ENCODE data around the gene LCAT.
A peak's percentile ranks its signal among the peaks of the same experiment; 100 is the strongest.
"Not testable (repeated sequence)": the region's sequence is repeated elsewhere in the genome, so short reads cannot be mapped to it uniquely, and the experiment has no call there.

The LCAT gene

DNA sequence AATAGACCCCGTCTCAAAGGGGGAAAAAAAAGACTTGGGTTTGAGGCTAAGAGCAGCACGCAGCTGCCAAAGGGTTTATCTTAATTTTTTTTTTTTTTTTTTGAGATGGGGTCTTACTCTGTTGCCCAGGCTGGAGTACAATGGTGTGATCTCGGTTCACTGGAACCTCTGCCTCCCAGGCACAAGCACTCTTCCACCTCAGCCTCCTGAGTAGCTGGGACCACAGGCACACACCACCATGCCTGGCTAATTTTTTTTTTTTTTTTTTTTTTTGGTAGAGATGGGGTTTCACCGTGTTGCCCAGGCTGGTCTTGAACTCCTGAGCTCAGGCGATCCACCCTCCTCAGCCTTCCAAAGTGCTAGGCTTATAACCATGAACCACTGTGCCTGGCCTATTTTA lies 6.2 kb downstream of the LCAT start:
- not testable (repeated sequence) for H2BK12ac ChIP-seq (ENCODE audit: low read length in 2 of 2); H3K9me3 ChIP-seq (ENCODE audit: control insufficient read depth, low read length); H2BK15ac ChIP-seq (ENCODE audit: low read depth, poor library complexity, severe bottlenecking); H2BK120ac ChIP-seq (ENCODE audit: low read depth, low read length); H2AFZ ChIP-seq (ENCODE audit: low read depth, low read length); H3K27ac ChIP-seq (ENCODE audit: low read length, poor library complexity, severe bottlenecking); H3K18ac ChIP-seq (ENCODE audit: low read depth in 1 of 2, low read length in 2 of 2); H2AK5ac ChIP-seq (ENCODE audit: low read length, severe bottlenecking); H3K4me2 ChIP-seq (ENCODE audit: low read length, poor library complexity, severe bottlenecking); H4K8ac ChIP-seq (ENCODE audit: low read length); H3K27me3 ChIP-seq (ENCODE audit: control insufficient read depth in 1 of 2, insufficient read depth in 1 of 2, low read length in 2 of 2); H2BK5ac ChIP-seq (ENCODE audit: low read depth, low read length, poor library complexity, severe bottlenecking); H4K91ac ChIP-seq (ENCODE audit: low read length); H3K23ac ChIP-seq (ENCODE audit: low read length in 2 of 2); H3K4ac ChIP-seq (ENCODE audit: low read depth in 1 of 2, low read length in 2 of 2); H3K9ac ChIP-seq (ENCODE audit: low read length); DNase-seq; H3K14ac ChIP-seq (ENCODE audit: low read length in 2 of 2)
- peaks cover 29% of the 10 kb centered on the region for H3K4me1 ChIP-seq (ENCODE audit: control insufficient read depth, insufficient read depth, low read depth, low read length)
- WGBS: 97% methylated on average over 4 of the region's 5 CpGs
- peaks cover 15% of the 10 kb centered on the region for H3K79me1 ChIP-seq (replicated peaks; ENCODE audit: low read length, poor library complexity, severe bottlenecking)
- peak overlapping the region in 1 of 2 experiments; percentile 98 for H3K4me3 ChIP-seq (ENCODE audit: insufficient read depth in 1 of 2, low read depth in 1 of 2, low read length in 2 of 2)
- H3K36me3 ChIP-seq (ENCODE audit: control insufficient read depth in 1 of 2, insufficient read depth in 2 of 2, low read depth in 1 of 2, low read length in 2 of 2): peaks cover 42 to 48% of the 10 kb centered on the region in 2 experiments

DNA sequence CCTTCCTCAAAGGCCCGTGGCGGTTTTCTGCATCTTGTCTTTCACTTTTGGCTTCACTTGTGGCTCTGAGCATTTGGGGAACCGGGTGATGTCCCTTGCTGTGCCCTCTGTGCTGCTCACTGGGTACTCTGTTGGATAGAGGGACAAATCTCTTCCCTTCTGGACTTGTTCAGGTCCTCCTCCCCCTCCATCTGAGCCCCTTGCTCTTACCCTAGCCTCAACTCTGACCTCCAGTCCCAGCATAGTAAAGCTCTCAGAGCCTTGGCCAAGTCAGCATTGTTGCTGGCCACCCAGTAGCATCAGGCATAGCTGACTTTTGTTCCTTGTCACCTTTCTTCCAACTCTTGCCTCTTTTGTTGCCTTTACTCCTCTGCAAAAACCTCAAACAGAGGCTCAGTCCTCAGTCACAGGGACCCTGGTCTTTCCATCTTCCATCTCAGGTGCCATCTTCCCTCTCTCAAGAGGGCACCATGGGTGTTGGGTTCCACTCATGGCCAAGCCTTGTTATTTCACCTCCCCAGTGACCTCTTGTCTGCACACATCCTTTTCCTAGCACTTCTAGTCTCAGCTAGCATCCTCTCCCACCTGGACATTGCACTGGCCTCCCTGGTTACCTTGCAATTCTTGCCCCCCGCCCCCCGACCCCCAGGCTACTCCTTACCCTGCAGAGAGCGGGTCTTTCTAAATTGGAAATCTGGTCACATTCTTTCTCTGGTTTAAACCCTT lies 6.9 kb downstream of the LCAT start:
- H3K4me2 ChIP-seq (ENCODE audit: low read length, poor library complexity, severe bottlenecking): peak overlapping the region; percentile 87
- no peak overlapping the region for H2AFZ ChIP-seq (ENCODE audit: low read depth, low read length)
- H3K9me3 ChIP-seq (ENCODE audit: control insufficient read depth, low read length): no peaks in the 10 kb centered on the region
- peaks cover 29% of the 10 kb centered on the region for H3K4me1 ChIP-seq (ENCODE audit: control insufficient read depth, insufficient read depth, low read depth, low read length)
- no peak overlapping the region for H2BK15ac ChIP-seq (ENCODE audit: low read depth, poor library complexity, severe bottlenecking)
- H3K4me3 ChIP-seq (ENCODE audit: insufficient read depth in 1 of 2, low read depth in 1 of 2, low read length in 2 of 2): peak overlapping the region; percentile 95 to 98
- peak overlapping the region; percentile 94 for H3K27ac ChIP-seq (ENCODE audit: low read length, poor library complexity, severe bottlenecking)
- H3K23ac ChIP-seq (ENCODE audit: low read length in 2 of 2): peak overlapping the region in 1 of 2 experiments; percentile 75
- no peak overlapping the region for H4K91ac ChIP-seq (ENCODE audit: low read length)
- H2AK5ac ChIP-seq (ENCODE audit: low read length, severe bottlenecking): peak overlapping the region; percentile 71
- H3K18ac ChIP-seq (ENCODE audit: low read depth in 1 of 2, low read length in 2 of 2): peak overlapping the region; percentile 67 to 85
- H3K27me3 ChIP-seq (ENCODE audit: control insufficient read depth in 1 of 2, insufficient read depth in 1 of 2, low read length in 2 of 2): no peaks in the 10 kb centered on the region
- no peak for DNase-seq
- peak overlapping the region in 1 of 2 experiments; percentile 85 for H3K14ac ChIP-seq (ENCODE audit: low read length in 2 of 2)
- H4K8ac ChIP-seq (ENCODE audit: low read length): peak overlapping the region; percentile 81
- peaks cover 17% of the 10 kb centered on the region for H3K79me1 ChIP-seq (replicated peaks; ENCODE audit: low read length, poor library complexity, severe bottlenecking)
- no peak overlapping the region for H2BK5ac ChIP-seq (ENCODE audit: low read depth, low read length, poor library complexity, severe bottlenecking)
- no peak overlapping the region for H2BK120ac ChIP-seq (ENCODE audit: low read depth, low read length)
- peaks cover 41 to 46% of the 10 kb centered on the region in 2 experiments for H3K36me3 ChIP-seq (ENCODE audit: control insufficient read depth in 1 of 2, insufficient read depth in 2 of 2, low read depth in 1 of 2, low read length in 2 of 2)
- H2BK12ac ChIP-seq (ENCODE audit: low read length in 2 of 2): peak overlapping the region; percentile 7 to 48
- peak overlapping the region; percentile 19 to 98 for H3K4ac ChIP-seq (ENCODE audit: low read depth in 1 of 2, low read length in 2 of 2)
- 50% methylated on average over 6 of the region's 6 CpGs for WGBS
- peak overlapping the region; percentile 98 for H3K9ac ChIP-seq (ENCODE audit: low read length)

DNA sequence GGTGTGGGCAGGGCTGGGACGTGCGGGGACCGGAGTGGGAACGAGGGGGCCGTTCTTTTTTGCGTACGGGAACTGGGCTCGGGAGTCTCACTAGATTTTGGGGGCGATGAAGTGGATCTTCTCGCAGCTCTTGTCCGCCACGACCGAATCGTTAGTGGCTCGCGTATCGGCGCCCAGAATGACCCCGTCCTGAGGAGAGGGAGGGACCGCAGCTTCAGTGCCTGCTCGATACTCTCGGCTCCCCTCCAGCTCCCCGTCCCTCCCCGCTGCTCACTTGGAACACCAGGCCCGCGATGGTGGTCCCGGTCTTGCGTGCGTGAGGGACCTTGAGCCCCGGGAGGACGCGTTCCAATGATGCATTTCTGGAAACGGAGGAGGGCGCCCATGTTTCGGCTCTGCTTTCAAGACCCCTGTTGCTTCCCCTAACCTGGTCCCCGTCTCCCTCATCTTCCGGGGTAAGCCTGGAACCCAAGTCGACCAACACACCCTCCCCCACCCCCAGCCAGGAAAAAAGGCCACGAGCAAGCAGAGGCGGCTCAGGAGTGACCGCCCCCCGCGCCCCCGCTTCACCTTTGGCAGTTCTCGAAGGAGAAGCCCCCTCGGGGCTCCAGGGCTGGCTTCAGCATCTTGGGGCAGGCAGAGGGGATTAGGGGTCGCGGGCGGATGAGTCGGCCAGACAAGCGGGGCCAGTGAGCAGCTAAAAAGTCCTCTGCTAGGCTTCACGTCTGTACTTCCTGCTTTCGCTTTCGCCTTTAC lies 7.6 kb downstream of the LCAT start, which contains the start of gene PSMB10:
Gene PSMB10, minus strand, starts transcription at position 727 of the 756 bp plus-strand sequence. Its CDS starts 101 bp downstream, at position 626.
- peak within 1 kb of the TSS in 1 of 2 experiments; percentile 96 for H3K14ac ChIP-seq (ENCODE audit: low read length in 2 of 2)
- peak within 1 kb of the TSS; percentile 87 for H3K4me2 ChIP-seq (ENCODE audit: low read length, poor library complexity, severe bottlenecking)
- H3K27me3 ChIP-seq (ENCODE audit: control insufficient read depth in 1 of 2, insufficient read depth in 1 of 2, low read length in 2 of 2): no peaks in the 10 kb centered on the region
- H3K23ac ChIP-seq (ENCODE audit: low read length in 2 of 2): peak within 1 kb of the TSS in 1 of 2 experiments; percentile 77
- peak within 1 kb of the TSS; percentile 88 to 99 for H3K18ac ChIP-seq (ENCODE audit: low read depth in 1 of 2, low read length in 2 of 2)
- peak within 1 kb of the TSS; percentile 94 for H3K27ac ChIP-seq (ENCODE audit: low read length, poor library complexity, severe bottlenecking)
- H3K79me1 ChIP-seq (replicated peaks; ENCODE audit: low read length, poor library complexity, severe bottlenecking): peaks cover 17% of the 10 kb centered on the region
- H3K9me3 ChIP-seq (ENCODE audit: control insufficient read depth, low read length): no peaks in the 10 kb centered on the region
- peak within 1 kb of the TSS; percentile 81 for H2BK120ac ChIP-seq (ENCODE audit: low read depth, low read length)
- peak; percentile 91 for DNase-seq
- H3K9ac ChIP-seq (ENCODE audit: low read length): peak within 1 kb of the TSS; percentile 98
- H3K4me1 ChIP-seq (ENCODE audit: control insufficient read depth, insufficient read depth, low read depth, low read length): peaks cover 29% of the 10 kb centered on the region
- H4K8ac ChIP-seq (ENCODE audit: low read length): peak within 1 kb of the TSS; percentile 95
- H2BK5ac ChIP-seq (ENCODE audit: low read depth, low read length, poor library complexity, severe bottlenecking): peak within 1 kb of the TSS; percentile 93
- peak within 1 kb of the TSS; percentile 95 to 98 for H3K4me3 ChIP-seq (ENCODE audit: insufficient read depth in 1 of 2, low read depth in 1 of 2, low read length in 2 of 2)
- H3K4ac ChIP-seq (ENCODE audit: low read depth in 1 of 2, low read length in 2 of 2): peak within 1 kb of the TSS; percentile 98
- H2BK12ac ChIP-seq (ENCODE audit: low read length in 2 of 2): peak within 1 kb of the TSS; percentile 7 to 48
- under 1% methylated on average over 52 of the region's 54 CpGs for whole genome bisulfite sequencing
- H2AFZ ChIP-seq (ENCODE audit: low read depth, low read length): peak within 1 kb of the TSS; percentile 86
- H3K36me3 ChIP-seq (ENCODE audit: control insufficient read depth in 1 of 2, insufficient read depth in 2 of 2, low read depth in 1 of 2, low read length in 2 of 2): peaks cover 36 to 46% of the 10 kb centered on the region in 2 experiments
- H2BK15ac ChIP-seq (ENCODE audit: low read depth, poor library complexity, severe bottlenecking): peak within 1 kb of the TSS; percentile 39
- peak within 1 kb of the TSS; percentile 71 for H2AK5ac ChIP-seq (ENCODE audit: low read length, severe bottlenecking)
- H4K91ac ChIP-seq (ENCODE audit: low read length): peak within 1 kb of the TSS; percentile 96

Data from mesenchymal stem cell (in vitro differentiated cells and primary cell).